Activated CD4-positive, CD25-positive, alpha-beta regulatory T cell treated with anti-CD3 and anti-CD28 coated beads, Interleukin-2, amount 50 U/mL, for 24 hours (primary cell): ENCODE measurements around the gene SRCAP.
A peak's percentile ranks its signal among the peaks of the same experiment; 100 is the strongest.

Experiments
- ATAC-seq, 2 donors: fragments of 150-1000 bp; cut with Tn5 transposase; one replicate each; pipeline ENCODE4 v1.10.0; 2021; ENCODE audit warnings: mild to moderate bottlenecking in 1 of 2, moderate library complexity in 1 of 2

The SRCAP gene

GRCh38 chr16:30698816-30699614 is at the start of gene SRCAP:
Gene SRCAP, plus strand, starts transcription at chr16:30699171. Its CDS starts 1,654 bp downstream, at chr16:30700825.
- peak; percentile 24 to 28 for ATAC-seq

- no peak for ATAC-seq
These were observed 49.1 kb upstream of the SRCAP start for GRCh38 chr16:30649725-30650368.

GRCh38 chr16:30650369-30651123 is 48.4 kb upstream of the SRCAP start, which contains the start of gene PRR14:
Gene PRR14, plus strand, starts transcription at chr16:30650960. Its CDS starts 686 bp downstream, at chr16:30651646.
- peak; percentile 85 to 86 for ATAC-seq

- peak; percentile 64 to 70 for ATAC-seq
These were observed 47.6 kb upstream of the SRCAP start for GRCh38 chr16:30651124-30652004.

GRCh38 chr16:30652005-30652296 is 47.0 kb upstream of the SRCAP start:
- ATAC-seq, result no peak

- ATAC-seq, result no peak
These were observed 46.3 kb upstream of the SRCAP start for GRCh38 chr16:30652718-30653117.

- no peak for ATAC-seq
These were observed 44.1 kb upstream of the SRCAP start for GRCh38 chr16:30654856-30655255.

GRCh38 chr16:30655815-30656347 is 43.1 kb upstream of the SRCAP start:
- no peak for ATAC-seq

- no peak for ATAC-seq
These were observed 42.6 kb upstream of the SRCAP start for GRCh38 chr16:30656388-30656787.

- ATAC-seq, result no peak
These were observed 41.8 kb upstream of the SRCAP start for GRCh38 chr16:30656974-30657865.

- ATAC-seq, result peak; percentile 72 to 74
These were observed 40.9 kb upstream of the SRCAP start, which contains the start of gene FBRS for GRCh38 chr16:30657866-30658730. Gene FBRS, plus strand, starts transcription at chr16:30658431. Its CDS starts 1,088 bp downstream, at chr16:30659519.

GRCh38 chr16:30658731-30659506 is 40.1 kb upstream of the SRCAP start:
- no peak for ATAC-seq

- no peak for ATAC-seq
These were observed 39.2 kb upstream of the SRCAP start for GRCh38 chr16:30659507-30660423.

GRCh38 chr16:30660424-30661261 is 38.3 kb upstream of the SRCAP start:
- peak; percentile 19 to 21 for ATAC-seq

GRCh38 chr16:30662449-30662848 is 36.5 kb upstream of the SRCAP start:
- ATAC-seq, result no peak

GRCh38 chr16:30663038-30663437 is 35.9 kb upstream of the SRCAP start:
- no peak for ATAC-seq

GRCh38 chr16:30663820-30664219 is 35.2 kb upstream of the SRCAP start:
- ATAC-seq, result no peak
